K562 (cell line): ENCODE results near the gene SLC28A3. TPM values are rescaled to one million over a fixed set of nuclear protein-coding genes. Genes with fewer than 3 reads are reported as not detected.

Experiments
- ATAC-seq: fragments of 200-7000 bp; cut with Tn5 transposase; 3 replicates; pipeline ENCODE4 v1.9.1; 2020; ENCODE audit warnings: moderate library complexity
- BruUV-seq: library from RNA; stranded (reverse); fragments of 400-500 nt; replicated peaks from 2 replicates; lab custom pipeline; 2021; lab: Mats Ljungman, UMichigan
- CTCF ChIA-PET: fragments of 300-600 bp; formaldehyde crosslinking; extraction: SDS; loops from one replicate; lab custom pipeline; 2021; ENCODE audit warnings: low intra/inter-chr PET ratio; lab: Yijun Ruan, JAX
- POLR2A ChIA-PET: fragments of 300-600, 350-650 bp; sonication (Branson Sonifier 250); formaldehyde crosslinking; extraction: SDS; loops from one replicate; lab custom pipeline; 2021; ENCODE audit warnings: antibody characterized with exemption, inconsistent platforms; lab: Yijun Ruan, JAX
- DNase-seq, 4 experiments: peaks; one replicate each; pipeline versions ENCODE4 v3.0.0 to v3.0.0-alpha.2; 2011 to 2018; ENCODE audit warnings: low spot score in 3 of 4, mixed read lengths in 3 of 4; ENCODE audit errors: extremely low read depth in 1 of 4
- FAIRE-seq: peaks from 2 replicates; lab custom pipeline; 2011; peaks lifted over from hg19 to GRCh38; lab: Jason Lieb, UNC
- H2AFZ ChIP-seq: 2 replicates; pipeline ENCODE4 v1.6.0; 2011; ENCODE audit warnings: low read depth, low read length, control low read depth, inconsistent platforms
- H3K27ac ChIP-seq: fragments of 200-600 bp; 3 replicates; pipeline ENCODE4 v1.8.0; 2011; ENCODE audit warnings: low read depth, mild to moderate bottlenecking, control low read depth, inconsistent platforms, low read length, moderate library complexity, mixed read lengths; ENCODE audit errors: extremely low read depth
- H3K27me3 ChIP-seq, 2 experiments: fragments of 300-600 bp in 1 of 2; 2 replicates in 1 of 2; 3 replicates in 1 of 2; pipeline versions ENCODE4 v1.6.0 to v1.8.0; 2011; ENCODE audit warnings: inconsistent platforms in 2 of 2, low read length in 2 of 2, mild to moderate bottlenecking in 1 of 2, mixed read lengths in 1 of 2, moderate library complexity in 1 of 2; ENCODE audit not compliant: control insufficient read depth in 2 of 2, insufficient read depth in 2 of 2
- H3K36me3 ChIP-seq: fragments of 300-600 bp; 3 replicates; pipeline ENCODE4 v1.8.0; 2011; ENCODE audit warnings: mild to moderate bottlenecking, low read length, inconsistent platforms; ENCODE audit not compliant: control insufficient read depth, insufficient read depth
- H3K4me1 ChIP-seq, 2 experiments: fragments of 200-600 bp in 1 of 2; replicated peaks in 1 of 2; 2 replicates in 1 of 2; 3 replicates in 1 of 2; pipeline versions ENCODE4 v1.5.1 to v1.8.0; 2011; ENCODE audit warnings: inconsistent platforms in 2 of 2, low read length in 2 of 2, mild to moderate bottlenecking in 1 of 2, mixed read lengths in 1 of 2, moderate library complexity in 1 of 2; ENCODE audit not compliant: control insufficient read depth in 2 of 2, insufficient read depth in 2 of 2
- H3K4me2 ChIP-seq: 2 replicates; pipeline ENCODE4 v1.6.1; 2011; ENCODE audit warnings: low read length, control low read depth, inconsistent platforms, mixed read lengths; ENCODE audit not compliant: insufficient read depth
- H3K4me3 ChIP-seq: fragments of 200-600 bp; sonication (generic), shearing (Covaris generic); 2 replicates; pipeline ENCODE4 v1.5.1; 2016; ENCODE audit warnings: control low read depth, inconsistent platforms
- H3K79me2 ChIP-seq: fragments of 200-600 bp; 3 replicates; pipeline ENCODE4 v1.8.0; 2011; ENCODE audit warnings: low read length, inconsistent platforms; ENCODE audit not compliant: control insufficient read depth, insufficient read depth
- H3K9ac ChIP-seq, 2 experiments: 2 replicates each; pipeline versions ENCODE4 v1.6.0 to v1.6.1; 2011; ENCODE audit warnings: low read depth in 2 of 2, low read length in 2 of 2, control low read depth in 1 of 2, inconsistent platforms in 1 of 2, mild to moderate bottlenecking in 1 of 2, mixed read lengths in 1 of 2; ENCODE audit not compliant: insufficient read depth in 1 of 2
- H3K9me1 ChIP-seq: one replicate; pipeline ENCODE4 v1.6.0; 2011; ENCODE audit warnings: inconsistent platforms, mild to moderate bottlenecking, low read length, moderate library complexity; ENCODE audit not compliant: control insufficient read depth, insufficient read depth
- H3K9me3 ChIP-seq: replicated peaks from 2 replicates; pipeline ENCODE4 v1.5.1; 2011; ENCODE audit warnings: low read depth, low read length, inconsistent platforms; ENCODE audit not compliant: control insufficient read depth, insufficient read depth
- H4K20me1 ChIP-seq: replicated peaks from 2 replicates; pipeline ENCODE4 v1.6.1; 2011; ENCODE audit warnings: low read length, inconsistent platforms, mixed read lengths; ENCODE audit not compliant: control insufficient read depth, insufficient read depth
- PHB2 ChIP-seq: fragments of 450-650 bp; IDR thresholded peaks from 2 replicates; pipeline ENCODE4 v1.6.1; 2017; ENCODE audit warnings: low read depth
- U2AF1 ChIP-seq: fragments of 200-400 bp; formaldehyde crosslinking; optimal IDR thresholded peaks from 2 replicates; pipeline ENCODE3; 2017; ENCODE audit warnings: mild to moderate bottlenecking, low read depth, low read length, moderate library complexity
- WGBS: fragments of 100-300 bp; shearing (Covaris generic); methylation state at CpG from one replicate; pipeline ENCODE4 v1.1.6; 2016; ENCODE audit warnings: low coverage, mixed read lengths; ENCODE audit not compliant: insufficient coverage; ENCODE audit errors: missing lambda C conversion rate; 5-methylcytosine and 5-hydroxymethylcytosine counted together
- in situ Hi-C: fragments of 300-500 bp; cut with MboI; formaldehyde crosslinking; loops from 4 replicates; pipeline ENCODE4 v1.15.0; 2018; ENCODE audit warnings: inconsistent platforms, mixed read lengths
- intact Hi-C: fragments of 100-400 bp; cut with micrococcal nuclease; formaldehyde crosslinking; loops from 2 replicates; pipeline ENCODE4 v1.14.2; 2022
- polyA plus RNA-seq, 8 experiments: library from polyadenylated mRNA; depleted of rRNA in 4 of 8; stranded (reverse) in 5 of 8; unstranded in 3 of 8; fragments of >200 nt; fragmentation: Nextera tagmentation in 2 of 8; fragmentation: Illumina TruSeq in 1 of 8; extraction: Ambion mirVana in 2 of 8; extraction: Trizol in 1 of 8; gene quantifications; 2 replicates each; pipeline versions ENCODE4 v1.2.1 to v1.2.3, GENCODE V29; 2011 to 2014; ENCODE audit warnings: inconsistent platforms in 1 of 8, missing spikeins in 1 of 8
- total RNA-seq, 7 experiments: library from RNA; depleted of rRNA in 6 of 7; stranded (reverse); fragments of >200 nt in 6 of 7; fragmentation: Illumina TruSeq in 2 of 7; extraction: Trizol in 2 of 7; gene quantifications; 2 replicates each; pipeline versions ENCODE4 v1.2.1 to v1.2.3, GENCODE V29; 2011 to 2021; ENCODE audit warnings: low replicate concordance in 1 of 7
- TF ChIP-seq, protein P1 (sequence below): fragments of 450-650 bp; IDR thresholded peaks from 2 replicates; pipeline ENCODE4 v1.6.1; 2017; ENCODE audit warnings: mild to moderate bottlenecking, moderate library complexity
- TF ChIP-seq, protein P2 (sequence below): fragments of 450-650 bp; formaldehyde crosslinking; IDR thresholded peaks from 2 replicates; pipeline ENCODE4 v1.4.0; 2022; ENCODE audit warnings: missing genetic modification characterization
- TF ChIP-seq, protein P3 (sequence below), 2 experiments: fragments of 450-650 bp; IDR thresholded peaks; 2 replicates each; pipeline ENCODE4 v1.6.1; 2018; ENCODE audit warnings: mild to moderate bottlenecking in 2 of 2, low read depth in 1 of 2; ENCODE audit not compliant: partially characterized antibody in 2 of 2

Gene SLC28A3
- total and polyA plus RNA-seq, 9 of the 15 experiments (the other 6 are each of a cell fraction or from before 2014, with no cell fraction given), result not detected

DNA sequence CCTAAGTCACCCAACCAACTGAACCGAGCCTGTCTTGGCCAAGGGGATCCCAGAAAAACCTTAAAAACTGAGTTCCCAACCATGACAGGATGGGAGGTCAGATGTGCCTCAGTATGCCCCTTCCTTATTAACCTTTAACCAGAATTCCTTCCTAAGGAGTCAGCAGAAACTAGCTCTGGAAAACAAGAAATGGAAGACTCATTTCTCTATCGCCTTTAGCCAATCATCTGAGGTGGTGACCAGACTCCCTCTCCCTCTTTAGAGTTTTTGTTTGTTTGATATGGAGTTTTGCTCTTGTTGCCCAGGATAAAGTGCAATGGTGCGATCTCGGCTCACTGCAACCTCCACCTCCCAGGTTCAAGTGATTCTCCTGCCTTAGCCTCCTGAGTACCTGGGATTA is 37.5 kb downstream of the SLC28A3 start:
- H3K4me3 ChIP-seq, result no peak overlapping the region
- H3K36me3 ChIP-seq, result no peaks in the 10 kb centered on the region
- intact Hi-C loops, result no loop called here
- BruUV-seq, result no TSS peak
- DNase-seq, result no peak
- TF ChIP-seq U2AF1 (no peak), PHB2 (no peak)
- TF ChIP-seq, protein P1, sequence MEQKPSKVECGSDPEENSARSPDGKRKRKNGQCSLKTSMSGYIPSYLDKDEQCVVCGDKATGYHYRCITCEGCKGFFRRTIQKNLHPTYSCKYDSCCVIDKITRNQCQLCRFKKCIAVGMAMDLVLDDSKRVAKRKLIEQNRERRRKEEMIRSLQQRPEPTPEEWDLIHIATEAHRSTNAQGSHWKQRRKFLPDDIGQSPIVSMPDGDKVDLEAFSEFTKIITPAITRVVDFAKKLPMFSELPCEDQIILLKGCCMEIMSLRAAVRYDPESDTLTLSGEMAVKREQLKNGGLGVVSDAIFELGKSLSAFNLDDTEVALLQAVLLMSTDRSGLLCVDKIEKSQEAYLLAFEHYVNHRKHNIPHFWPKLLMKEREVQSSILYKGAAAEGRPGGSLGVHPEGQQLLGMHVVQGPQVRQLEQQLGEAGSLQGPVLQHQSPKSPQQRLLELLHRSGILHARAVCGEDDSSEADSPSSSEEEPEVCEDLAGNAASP, result no peak
- TF ChIP-seq, protein P2, sequence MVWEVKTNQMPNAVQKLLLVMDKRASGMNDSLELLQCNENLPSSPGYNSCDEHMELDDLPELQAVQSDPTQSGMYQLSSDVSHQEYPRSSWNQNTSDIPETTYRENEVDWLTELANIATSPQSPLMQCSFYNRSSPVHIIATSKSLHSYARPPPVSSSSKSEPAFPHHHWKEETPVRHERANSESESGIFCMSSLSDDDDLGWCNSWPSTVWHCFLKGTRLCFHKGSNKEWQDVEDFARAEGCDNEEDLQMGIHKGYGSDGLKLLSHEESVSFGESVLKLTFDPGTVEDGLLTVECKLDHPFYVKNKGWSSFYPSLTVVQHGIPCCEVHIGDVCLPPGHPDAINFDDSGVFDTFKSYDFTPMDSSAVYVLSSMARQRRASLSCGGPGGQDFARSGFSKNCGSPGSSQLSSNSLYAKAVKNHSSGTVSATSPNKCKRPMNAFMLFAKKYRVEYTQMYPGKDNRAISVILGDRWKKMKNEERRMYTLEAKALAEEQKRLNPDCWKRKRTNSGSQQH (CRISPR knock-in tag), result no peak
- TF ChIP-seq, protein P3, sequence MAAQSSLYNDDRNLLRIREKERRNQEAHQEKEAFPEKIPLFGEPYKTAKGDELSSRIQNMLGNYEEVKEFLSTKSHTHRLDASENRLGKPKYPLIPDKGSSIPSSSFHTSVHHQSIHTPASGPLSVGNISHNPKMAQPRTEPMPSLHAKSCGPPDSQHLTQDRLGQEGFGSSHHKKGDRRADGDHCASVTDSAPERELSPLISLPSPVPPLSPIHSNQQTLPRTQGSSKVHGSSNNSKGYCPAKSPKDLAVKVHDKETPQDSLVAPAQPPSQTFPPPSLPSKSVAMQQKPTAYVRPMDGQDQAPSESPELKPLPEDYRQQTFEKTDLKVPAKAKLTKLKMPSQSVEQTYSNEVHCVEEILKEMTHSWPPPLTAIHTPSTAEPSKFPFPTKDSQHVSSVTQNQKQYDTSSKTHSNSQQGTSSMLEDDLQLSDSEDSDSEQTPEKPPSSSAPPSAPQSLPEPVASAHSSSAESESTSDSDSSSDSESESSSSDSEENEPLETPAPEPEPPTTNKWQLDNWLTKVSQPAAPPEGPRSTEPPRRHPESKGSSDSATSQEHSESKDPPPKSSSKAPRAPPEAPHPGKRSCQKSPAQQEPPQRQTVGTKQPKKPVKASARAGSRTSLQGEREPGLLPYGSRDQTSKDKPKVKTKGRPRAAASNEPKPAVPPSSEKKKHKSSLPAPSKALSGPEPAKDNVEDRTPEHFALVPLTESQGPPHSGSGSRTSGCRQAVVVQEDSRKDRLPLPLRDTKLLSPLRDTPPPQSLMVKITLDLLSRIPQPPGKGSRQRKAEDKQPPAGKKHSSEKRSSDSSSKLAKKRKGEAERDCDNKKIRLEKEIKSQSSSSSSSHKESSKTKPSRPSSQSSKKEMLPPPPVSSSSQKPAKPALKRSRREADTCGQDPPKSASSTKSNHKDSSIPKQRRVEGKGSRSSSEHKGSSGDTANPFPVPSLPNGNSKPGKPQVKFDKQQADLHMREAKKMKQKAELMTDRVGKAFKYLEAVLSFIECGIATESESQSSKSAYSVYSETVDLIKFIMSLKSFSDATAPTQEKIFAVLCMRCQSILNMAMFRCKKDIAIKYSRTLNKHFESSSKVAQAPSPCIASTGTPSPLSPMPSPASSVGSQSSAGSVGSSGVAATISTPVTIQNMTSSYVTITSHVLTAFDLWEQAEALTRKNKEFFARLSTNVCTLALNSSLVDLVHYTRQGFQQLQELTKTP (IDR thresholded peaks at IDR 0.05; ENCODE audit: low read depth in 1 of 2, partially characterized antibody in 2 of 2), result no peak
- TF ChIP-seq, all 486 proteins: peak for 0
- H3K4me2 ChIP-seq, result no peak overlapping the region
- no peaks in the 10 kb centered on the region; the same call in 1 of the 2 replicates for H4K20me1 ChIP-seq
- H3K79me2 ChIP-seq, result no peaks in the 10 kb centered on the region
- FAIRE-seq (no peak), ATAC-seq (no peak)
- peaks cover 0 to 11% of the 10 kb centered on the region in 2 experiments; a peak in 2 of 5 replicates for H3K27me3 ChIP-seq
- WGBS, result 0% methylated on average over 3 of the region's 4 CpGs
- no peak overlapping the region for H3K9ac ChIP-seq
- H3K9me1 ChIP-seq, result no peaks in the 10 kb centered on the region
- in situ Hi-C loops, result no loop called here
- POLR2A ChIA-PET, result no interaction called here
- H2AFZ ChIP-seq, result no peak overlapping the region
- CTCF ChIA-PET, result no interaction called here
- no peaks in the 10 kb centered on the region for H3K9me3 ChIP-seq
- H3K27ac ChIP-seq, result no peak overlapping the region
- no peaks in the 10 kb centered on the region for H3K4me1 ChIP-seq
